Dendritic cell treated with granulocyte-macrophage colony-stimulating factor and Interleukin-4, amounts not matched to agents 40 ng/mL and 50 ng/mL, for 4 days (primary cell): ENCODE data around the gene PPARG.

ENCODE experiments used
- H3K27ac Mint-ChIP-seq: one replicate; pipeline ENCODE4 v1.8.0; 2022; ENCODE audit warnings: mild to moderate bottlenecking, mixed read lengths
- H3K27me3 Mint-ChIP-seq: one replicate; pipeline ENCODE4 v1.8.0; 2022; ENCODE audit warnings: mild to moderate bottlenecking, mixed read lengths
- H3K36me3 Mint-ChIP-seq: one replicate; pipeline ENCODE4 v1.8.0; 2022; ENCODE audit warnings: low read depth, mixed read lengths
- H3K4me1 Mint-ChIP-seq: one replicate; pipeline ENCODE4 v1.8.0; 2022; ENCODE audit warnings: low read depth, mixed read lengths
- H3K4me3 Mint-ChIP-seq: one replicate; pipeline ENCODE4 v1.8.0; 2022; ENCODE audit warnings: mild to moderate bottlenecking, moderate library complexity, mixed read lengths
- H3K9me3 Mint-ChIP-seq: one replicate; pipeline ENCODE4 v1.8.0; 2022; ENCODE audit warnings: mixed read lengths
- intact Hi-C: fragments of 100-400 bp; cut with micrococcal nuclease; formaldehyde crosslinking; loops from one replicate; pipeline ENCODE4 v1.15.0; 2022

The PPARG gene

DNA sequence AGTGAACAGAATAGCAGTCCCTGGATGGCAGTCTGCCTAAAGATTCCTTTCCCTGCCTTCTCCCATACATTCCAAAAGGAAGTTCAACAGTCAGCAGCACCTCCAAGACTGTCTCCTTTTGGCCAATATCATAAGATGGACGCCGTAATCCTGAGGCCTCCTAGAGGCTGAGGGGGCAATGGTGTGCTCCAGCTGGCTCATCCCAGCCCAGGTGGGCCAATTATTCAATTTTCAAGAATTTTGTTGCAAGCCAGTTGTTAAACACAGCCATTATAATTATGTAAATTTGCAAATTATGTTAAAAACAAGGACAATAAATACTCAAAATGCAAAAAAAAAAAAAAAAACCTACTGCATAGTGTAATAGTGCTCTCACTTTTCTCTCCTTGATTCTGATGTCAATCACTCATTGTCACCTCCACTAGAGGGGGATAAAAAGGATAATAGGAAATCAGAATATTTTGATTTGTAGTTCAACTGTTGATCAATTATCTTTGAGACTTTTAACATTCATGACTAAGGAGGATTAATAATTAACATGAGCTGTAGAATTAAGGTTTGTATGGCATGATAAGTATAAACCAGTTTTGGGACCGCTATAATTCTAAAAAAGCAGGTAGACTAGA, 40.1 kb downstream of the PPARG start:
- H3K9me3 Mint-ChIP-seq = no peaks in the 10 kb centered on the region
- peak overlapping the region; percentile 40 for H3K27ac Mint-ChIP-seq
- H3K27me3 Mint-ChIP-seq = no peaks in the 10 kb centered on the region
- H3K4me1 Mint-ChIP-seq = peaks cover 33% of the 10 kb centered on the region
- intact Hi-C loops = no loop called here
- H3K4me3 Mint-ChIP-seq = no peak overlapping the region
- H3K36me3 Mint-ChIP-seq = peaks cover 6% of the 10 kb centered on the region

DNA sequence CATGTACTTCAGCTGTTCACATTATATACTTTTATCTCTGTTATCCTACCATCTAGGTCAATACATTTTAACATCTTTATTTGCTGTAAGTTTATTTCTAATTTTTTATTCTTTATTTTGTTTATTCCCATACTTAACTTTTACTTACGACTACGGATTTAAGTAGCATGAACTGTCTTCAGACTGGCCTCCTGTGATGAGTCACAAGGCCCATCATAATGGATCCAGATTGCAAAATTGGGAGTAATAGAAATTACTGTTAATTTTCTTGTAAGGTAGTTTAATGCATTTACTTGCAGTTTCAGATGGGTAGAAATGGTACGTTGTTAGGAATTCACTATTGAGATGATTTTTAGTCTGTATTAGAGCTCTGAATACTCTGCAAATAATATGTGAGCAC, 45.9 kb downstream of the PPARG start:
- Mint-ChIP-seq H3K4me1 (peaks cover 9% of the 10 kb centered on the region), H3K36me3 (no peaks in the 10 kb centered on the region), H3K27ac (no peak overlapping the region), H3K4me3 (no peak overlapping the region), H3K27me3 (no peaks in the 10 kb centered on the region), H3K9me3 (no peaks in the 10 kb centered on the region)
- intact Hi-C loops = no loop called here

DNA sequence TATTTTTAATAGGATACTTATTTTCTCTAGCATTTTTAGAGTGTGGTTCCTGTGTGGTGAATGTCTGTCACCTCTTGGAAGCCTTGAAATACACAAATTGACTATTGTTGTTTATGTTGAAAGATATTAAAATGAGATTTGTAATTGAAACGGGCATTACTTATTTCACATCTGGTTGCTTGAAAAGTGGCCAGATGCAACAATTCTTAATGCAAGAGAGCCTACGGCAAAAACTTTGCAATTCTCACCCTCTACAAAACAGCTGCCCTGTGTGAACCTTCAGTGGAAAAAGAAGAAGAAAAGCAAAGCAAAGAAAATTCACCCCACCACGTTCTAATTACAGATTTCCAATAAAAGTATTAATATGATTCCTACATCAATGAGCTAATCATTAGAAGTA, 46.6 kb downstream of the PPARG start:
- peaks cover 13% of the 10 kb centered on the region for H3K4me1 Mint-ChIP-seq
- no peak overlapping the region for H3K4me3 Mint-ChIP-seq

DNA sequence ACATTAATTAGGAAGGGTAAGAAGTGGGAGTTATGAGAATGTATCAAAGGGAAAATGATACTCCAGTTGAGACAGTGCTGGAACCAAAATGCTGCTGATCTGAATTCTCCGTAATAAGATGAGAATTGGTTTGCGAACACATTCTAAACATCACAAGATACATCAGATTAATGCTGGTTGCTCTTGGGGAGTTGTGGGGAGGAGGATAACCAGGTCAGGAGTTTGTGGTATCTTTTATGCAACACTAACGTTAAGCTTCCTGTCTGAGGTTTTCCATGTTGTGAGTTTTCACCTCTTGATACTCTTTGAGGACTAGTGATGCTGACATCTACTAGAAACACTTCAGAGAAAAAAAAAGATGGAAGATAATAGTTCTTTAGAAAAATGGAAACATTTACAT, 47.2 kb downstream of the PPARG start:
- Mint-ChIP-seq H3K4me3 (no peak overlapping the region), H3K36me3 (no peaks in the 10 kb centered on the region), H3K9me3 (no peaks in the 10 kb centered on the region), H3K27me3 (no peaks in the 10 kb centered on the region), H3K4me1 (peaks cover 13% of the 10 kb centered on the region), H3K27ac (peak overlapping the region; percentile 22)
- intact Hi-C loops = no loop called here

More for the DNA sequence above, 46.6 kb downstream of the PPARG start:
- Mint-ChIP-seq H3K27me3 (no peaks in the 10 kb centered on the region), H3K27ac (peak overlapping the region; percentile 22), H3K36me3 (no peaks in the 10 kb centered on the region), H3K9me3 (no peaks in the 10 kb centered on the region)
- intact Hi-C loops = no loop called here

DNA sequence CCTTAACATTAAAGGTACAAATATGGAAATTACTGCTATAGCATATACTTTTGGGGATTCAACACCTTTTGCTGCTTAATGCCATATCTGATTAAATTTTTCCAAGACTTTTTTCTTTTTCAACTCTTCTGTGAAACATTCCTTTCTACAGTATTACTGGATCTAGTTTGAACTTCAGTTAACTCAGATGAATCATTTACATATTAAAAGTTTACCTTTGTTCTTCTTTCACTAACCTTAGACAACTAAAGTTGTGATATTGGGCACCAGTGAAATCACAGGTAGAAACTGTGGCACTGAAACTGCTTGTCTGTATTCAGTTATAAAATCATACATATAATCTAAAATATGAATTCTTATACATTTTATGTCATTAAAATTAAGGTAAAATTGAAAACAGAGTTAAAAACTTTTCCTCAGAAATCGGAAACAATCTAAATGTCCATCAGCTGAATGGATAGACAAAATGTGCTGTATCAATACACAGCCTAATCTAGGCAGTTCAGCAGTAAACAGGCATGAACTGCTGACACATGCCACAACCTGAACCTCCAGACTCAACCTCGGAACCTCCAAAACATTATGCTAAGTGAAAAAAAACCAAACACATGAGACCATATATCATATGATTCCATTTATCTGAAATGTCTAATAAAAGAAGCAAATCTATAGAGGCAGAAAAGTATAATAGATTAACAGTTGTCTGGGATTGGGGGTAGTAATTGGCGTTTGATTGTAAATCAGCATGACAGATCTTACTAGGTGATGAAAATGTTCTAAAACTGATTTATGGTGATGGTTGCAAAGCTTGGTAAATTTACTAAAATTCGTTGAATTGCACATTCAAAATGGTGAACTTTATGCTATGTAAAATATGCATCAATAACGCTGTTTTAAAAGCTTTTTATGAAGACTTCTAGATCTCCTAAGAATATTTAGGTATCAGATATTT, 50.0 kb downstream of the PPARG start:
- no peaks in the 10 kb centered on the region for H3K9me3 Mint-ChIP-seq
- H3K27ac Mint-ChIP-seq = no peak overlapping the region
- no peaks in the 10 kb centered on the region for H3K36me3 Mint-ChIP-seq
- H3K27me3 Mint-ChIP-seq = no peaks in the 10 kb centered on the region
- H3K4me3 Mint-ChIP-seq = no peak overlapping the region
- intact Hi-C loops = no loop called here
- H3K4me1 Mint-ChIP-seq = peaks cover 13% of the 10 kb centered on the region

DNA sequence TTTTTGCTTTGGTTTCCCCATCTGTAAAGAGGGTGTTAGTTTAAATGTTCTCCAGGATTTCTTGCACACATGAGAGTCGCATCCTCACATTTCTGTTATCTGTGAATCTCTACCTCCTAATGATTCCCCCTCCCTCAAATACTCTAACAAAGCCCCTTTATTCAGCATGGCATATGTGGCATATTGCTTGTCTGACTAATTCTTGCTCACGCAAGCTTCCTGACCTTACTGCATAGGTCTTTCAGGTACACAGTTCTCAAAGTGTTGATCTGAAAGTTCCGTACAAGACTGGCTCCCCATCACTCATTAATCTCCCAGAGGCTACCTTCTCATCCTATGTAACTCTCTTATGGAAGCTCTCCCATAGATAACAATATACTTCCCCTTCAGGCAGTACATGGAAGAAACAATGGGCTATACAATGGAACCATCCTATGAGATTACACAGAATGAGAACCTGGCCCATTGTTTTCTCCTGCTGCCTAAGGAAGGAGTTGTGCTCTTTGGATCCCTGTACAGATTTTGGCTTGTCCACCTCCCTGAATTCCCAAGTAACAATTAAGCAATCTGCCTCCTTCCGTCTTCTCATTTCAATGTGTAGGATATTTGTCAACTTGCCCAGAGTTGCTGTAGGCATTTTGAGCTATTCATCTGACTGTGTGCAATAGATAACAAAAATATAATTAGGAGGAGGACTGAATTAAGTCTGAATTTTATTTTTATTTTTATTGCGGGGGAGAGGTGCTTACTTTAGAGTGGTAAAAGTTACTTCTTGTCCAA, 51.0 kb downstream of the PPARG start:
- Mint-ChIP-seq H3K9me3 (no peaks in the 10 kb centered on the region), H3K4me1 (peaks cover 13% of the 10 kb centered on the region), H3K27me3 (no peaks in the 10 kb centered on the region), H3K4me3 (no peak overlapping the region), H3K36me3 (no peaks in the 10 kb centered on the region), H3K27ac (no peak overlapping the region)
- intact Hi-C loops = no loop called here

DNA sequence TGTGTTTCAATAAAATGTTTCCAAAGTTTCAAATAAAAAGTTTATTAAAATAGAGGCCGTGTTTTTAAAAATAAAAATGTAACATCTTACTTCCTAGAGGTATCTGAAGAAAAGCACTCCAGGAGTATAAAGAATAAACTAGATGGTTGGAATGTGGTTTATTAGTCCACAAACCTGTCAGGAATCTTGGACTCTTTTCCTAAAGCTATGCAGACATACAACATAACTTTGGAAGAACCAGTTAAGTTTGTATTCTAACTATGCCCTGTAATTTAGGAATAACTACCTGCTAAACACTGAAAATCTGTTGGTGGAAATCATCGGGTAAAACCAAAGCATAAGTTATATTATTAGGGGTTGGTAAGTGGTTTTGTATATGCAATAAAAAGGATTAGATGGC, 51.6 kb downstream of the PPARG start:
- intact Hi-C loops = no loop called here
- Mint-ChIP-seq H3K36me3 (peaks cover 2% of the 10 kb centered on the region), H3K27me3 (no peaks in the 10 kb centered on the region), H3K9me3 (no peaks in the 10 kb centered on the region), H3K4me3 (no peak overlapping the region), H3K27ac (no peak overlapping the region), H3K4me1 (peaks cover 12% of the 10 kb centered on the region)

DNA sequence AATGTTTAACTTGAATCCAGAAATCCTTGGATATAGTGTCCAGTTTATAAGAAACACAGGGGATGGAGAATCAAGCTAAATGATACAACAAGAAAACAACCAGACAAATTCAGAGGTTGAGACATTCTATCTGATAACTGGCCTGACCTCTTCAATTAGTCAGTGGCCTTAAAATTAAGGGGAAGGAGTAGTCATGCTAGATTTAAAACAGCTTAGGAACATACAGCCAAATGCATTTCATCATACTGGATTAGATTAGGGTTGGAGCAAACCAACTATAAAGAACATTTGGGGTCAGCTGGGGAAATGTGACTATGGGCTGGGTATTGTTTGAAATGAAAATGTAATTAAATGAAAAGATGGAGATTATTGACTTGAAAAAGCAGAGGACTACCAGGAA, 53.3 kb downstream of the PPARG start:
- intact Hi-C loops = no loop called here
- H3K36me3 Mint-ChIP-seq = peaks cover 5% of the 10 kb centered on the region
- H3K9me3 Mint-ChIP-seq = no peaks in the 10 kb centered on the region
- H3K4me1 Mint-ChIP-seq = peaks cover 4% of the 10 kb centered on the region
- H3K27me3 Mint-ChIP-seq = no peaks in the 10 kb centered on the region
- H3K27ac Mint-ChIP-seq = no peak overlapping the region
- no peak overlapping the region for H3K4me3 Mint-ChIP-seq

DNA sequence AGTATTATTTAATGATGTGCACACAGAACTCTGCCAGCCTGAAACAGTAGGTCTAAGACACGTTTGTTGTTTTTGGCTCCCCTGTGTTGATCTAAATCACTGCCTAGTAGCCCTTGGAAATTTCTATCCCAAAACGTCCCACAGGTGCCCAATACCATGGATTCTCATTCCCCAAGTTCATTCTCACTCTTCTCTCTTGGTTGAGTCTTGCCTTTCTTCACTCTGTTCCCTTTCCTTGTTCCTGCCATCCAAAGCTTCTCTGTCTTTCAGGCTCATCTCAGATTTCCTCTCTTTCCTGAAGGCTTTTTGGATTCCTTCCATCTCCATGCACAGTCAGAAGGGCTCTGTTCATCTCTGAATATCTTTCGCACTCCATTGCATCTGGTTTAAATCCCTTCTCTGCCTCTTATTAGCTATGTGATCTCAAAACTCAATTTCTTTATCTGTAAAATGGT, 54.2 kb downstream of the PPARG start:
- no peak overlapping the region for H3K4me3 Mint-ChIP-seq
- no peak overlapping the region for H3K27ac Mint-ChIP-seq
- H3K4me1 Mint-ChIP-seq = peaks cover 4% of the 10 kb centered on the region
- H3K36me3 Mint-ChIP-seq = peaks cover 5% of the 10 kb centered on the region
- H3K27me3 Mint-ChIP-seq = no peaks in the 10 kb centered on the region
- intact Hi-C loops = no loop called here
- no peaks in the 10 kb centered on the region for H3K9me3 Mint-ChIP-seq

DNA sequence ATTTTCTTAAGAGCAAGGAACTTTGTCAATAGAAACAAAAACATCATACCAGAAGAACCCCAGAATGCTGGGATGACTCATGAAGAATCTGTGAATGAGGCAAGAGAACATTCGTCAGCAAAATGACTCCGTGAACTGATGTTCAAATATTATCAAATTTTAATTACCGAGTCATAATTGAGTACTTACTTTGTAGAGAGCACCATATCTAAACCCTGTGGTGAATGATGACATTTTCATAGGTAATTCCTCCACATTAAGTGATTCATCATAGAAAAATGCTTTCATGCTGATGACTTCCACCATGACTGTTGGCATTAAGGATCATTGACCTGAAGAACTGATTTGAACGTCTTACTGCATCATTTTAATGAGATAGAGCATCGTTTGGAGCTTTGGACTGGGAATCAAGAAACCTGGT, 56.3 kb downstream of the PPARG start:
- no peaks in the 10 kb centered on the region for H3K9me3 Mint-ChIP-seq
- intact Hi-C loops = no loop called here
- no peaks in the 10 kb centered on the region for H3K27me3 Mint-ChIP-seq
- no peak overlapping the region for H3K4me3 Mint-ChIP-seq
- peaks cover 8% of the 10 kb centered on the region for H3K4me1 Mint-ChIP-seq
- no peak overlapping the region for H3K27ac Mint-ChIP-seq
- peaks cover 5% of the 10 kb centered on the region for H3K36me3 Mint-ChIP-seq

DNA sequence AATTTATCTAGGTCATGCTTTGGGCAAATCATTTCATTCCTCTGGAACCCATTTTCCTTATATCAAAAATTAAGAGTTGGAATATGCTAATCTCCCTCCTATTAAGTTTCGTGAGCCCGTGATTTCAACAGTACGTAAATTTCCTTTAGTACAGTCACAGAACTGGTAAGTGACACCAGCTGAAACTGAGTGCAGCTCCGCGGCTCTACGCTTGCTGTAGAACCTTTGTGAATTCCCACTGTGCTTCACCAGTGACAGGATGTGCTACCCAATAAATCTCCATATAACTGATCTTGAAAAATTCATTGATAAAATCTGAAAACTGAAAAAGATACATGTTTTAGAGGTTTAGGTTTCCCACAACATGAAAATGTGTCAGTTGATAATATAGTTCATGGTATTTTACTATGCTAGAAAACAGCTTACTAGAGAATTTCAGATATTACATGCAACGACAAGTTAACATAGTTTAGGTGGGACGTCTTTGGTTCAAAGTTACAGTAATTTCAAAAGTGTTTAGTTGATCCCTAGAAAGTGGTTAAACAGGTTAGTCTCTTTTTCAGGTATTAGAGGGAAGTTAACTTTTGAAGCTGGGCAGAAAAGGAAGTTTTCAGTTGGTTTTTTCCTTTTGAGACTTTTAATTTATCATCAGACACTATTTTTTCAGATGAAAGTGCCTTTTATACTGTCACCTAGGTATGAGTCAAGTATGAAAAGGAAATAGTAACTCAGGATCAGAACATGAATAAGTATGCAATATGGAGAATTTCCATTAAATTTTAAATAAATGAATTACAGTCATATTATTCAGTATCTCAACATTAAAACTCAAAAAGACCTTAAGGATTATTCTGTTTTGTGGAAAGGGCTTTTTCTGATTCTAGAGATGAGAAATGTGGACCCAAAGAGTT, 57.0 kb downstream of the PPARG start:
- no peaks in the 10 kb centered on the region for H3K9me3 Mint-ChIP-seq
- no peak overlapping the region for H3K4me3 Mint-ChIP-seq
- H3K4me1 Mint-ChIP-seq = peaks cover 13% of the 10 kb centered on the region
- H3K36me3 Mint-ChIP-seq = peaks cover 5% of the 10 kb centered on the region
- no peaks in the 10 kb centered on the region for H3K27me3 Mint-ChIP-seq
- H3K27ac Mint-ChIP-seq = no peak overlapping the region
- intact Hi-C loops = no loop called here

DNA sequence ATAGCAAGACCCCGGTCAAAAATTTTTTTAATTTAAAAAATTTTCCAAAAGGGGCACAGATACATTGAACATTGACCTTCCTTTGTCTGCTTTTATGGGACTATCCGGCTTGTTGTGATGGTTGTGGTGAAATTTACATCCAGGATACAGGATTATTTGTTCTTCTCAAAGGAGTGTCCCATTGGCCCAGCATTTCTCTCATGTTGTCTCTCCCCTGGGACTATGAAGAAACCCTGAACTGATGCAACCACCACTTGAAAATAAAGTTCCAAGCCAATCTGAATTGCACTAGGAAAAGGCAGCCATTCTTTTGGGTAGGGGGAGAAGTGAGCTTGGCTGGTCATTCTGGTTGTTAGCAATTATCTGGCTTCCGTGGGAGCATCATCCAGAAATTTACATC, 58.4 kb downstream of the PPARG start:
- intact Hi-C loops = no loop called here
- Mint-ChIP-seq H3K27ac (no peak overlapping the region), H3K9me3 (no peaks in the 10 kb centered on the region), H3K27me3 (no peaks in the 10 kb centered on the region), H3K36me3 (peaks cover 5% of the 10 kb centered on the region), H3K4me3 (no peak overlapping the region), H3K4me1 (peaks cover 26% of the 10 kb centered on the region)
